Spleen (tissue), 11 donors: Measurements from ENCODE around the gene C11orf65. TPM values are rescaled to one million over a fixed set of nuclear protein-coding genes. Genes with fewer than 3 reads are reported as not detected.
"Not testable (repeated sequence)": the region's sequence is repeated elsewhere in the genome, so short reads cannot be mapped to it uniquely, and the experiment has no call there.

ENCODE experiments used
- DNase-seq: peaks from one replicate; pipeline ENCODE4 v3.0.0-alpha.2; 2020
- H3K27ac ChIP-seq, 8 donors: fragments of 200-600 bp; sonication (generic) in 7 of 8; 1 replicate in 4 of 8; 2 replicates in 4 of 8; pipeline versions ENCODE4 v1.5.0 to v1.8.0; 2016 to 2021; ENCODE audit warnings: inconsistent platforms in 4 of 8, mild to moderate bottlenecking in 4 of 8, moderate library complexity in 1 of 8
- H3K27me3 ChIP-seq, 7 donors: fragments of 200-600 bp; sonication (generic) in 6 of 7; replicated peaks in 1 of 7; 1 replicate in 4 of 7; 2 replicates in 3 of 7; pipeline versions ENCODE4 v1.5.0 to v1.8.0; 2016 to 2021; ENCODE audit warnings: inconsistent platforms in 3 of 7, mild to moderate bottlenecking in 1 of 7
- H3K36me3 ChIP-seq, 6 donors: fragments of 200-600 bp; sonication (generic) in 5 of 6; 1 replicate in 4 of 6; 2 replicates in 2 of 6; pipeline versions ENCODE4 v1.5.0 to v1.8.0; 2016 to 2021; ENCODE audit warnings: inconsistent platforms in 2 of 6
- H3K4me1 ChIP-seq, 6 donors: fragments of 200-600 bp; sonication (generic) in 5 of 6; 1 replicate in 3 of 6; 2 replicates in 3 of 6; pipeline versions ENCODE4 v1.5.0 to v1.8.0; 2016 to 2021; ENCODE audit warnings: inconsistent platforms in 3 of 6
- H3K4me3 ChIP-seq, 8 donors: fragments of 200-600 bp; sonication (generic) in 7 of 8; 1 replicate in 4 of 8; 2 replicates in 4 of 8; pipeline versions ENCODE4 v1.5.0 to v1.8.0; 2016 to 2021; ENCODE audit warnings: inconsistent platforms in 4 of 8, mild to moderate bottlenecking in 4 of 8, moderate library complexity in 2 of 8
- H3K9me3 ChIP-seq, 8 donors: fragments of 200-600 bp; sonication (generic) in 7 of 8; 1 replicate in 4 of 8; 2 replicates in 4 of 8; pipeline versions ENCODE4 v1.5.0 to v1.8.0; 2016 to 2021; ENCODE audit warnings: inconsistent platforms in 4 of 8
- POLR2A ChIP-seq, 3 donors: fragments of 450-650 bp; IDR thresholded peaks; one replicate each; pipeline ENCODE4 v1.5.1; 2017; ENCODE audit warnings: antibody characterized with exemption in 3 of 3, mild to moderate bottlenecking in 1 of 3
- POLR2AphosphoS5 ChIP-seq, 3 donors: sonication (generic); formaldehyde crosslinking; IDR thresholded peaks; one replicate each; pipeline ENCODE4 v1.5.1; 2017; ENCODE audit warnings: antibody characterized with exemption in 3 of 3
- WGBS, 5 donors: extraction: QIAGEN DNeasy Blood & Tissue Kit in 3 of 5; methylation state at CpG; one replicate each; pipeline versions ENCODE4 v1.1.5 to v1.1.7; 2013 to 2018; 5-methylcytosine and 5-hydroxymethylcytosine counted together
- intact Hi-C: fragments of 100-400 bp; cut with DNase I; formaldehyde crosslinking; loops from one replicate; pipeline ENCODE4 v1.15.0; 2023; ENCODE audit warnings: low total_unique reads
- polyA plus RNA-seq, 3 donors: library from polyadenylated mRNA; stranded (reverse); fragments of 200-250 nt; gene quantifications; one replicate each; pipeline ENCODE4 v1.2.1, GENCODE V29; 2013
- total RNA-seq, 7 donors: library from RNA; depleted of rRNA in 3 of 7; stranded (reverse); fragments of >200 nt in 3 of 7; fragmentation: NEBNext Ultra II Directional in 4 of 7; extraction: Animal tissue kit (Norgen Biotek cat#: 25700) in 4 of 7; gene quantifications; one replicate each; pipeline versions ENCODE4 v1.1.0 to v1.2.1, GENCODE V29; 2016 to 2021
- TF ChIP-seq, protein P1 (sequence below), 11 experiments: fragments of 200-600 bp in 7 of 11; fragments of 450-650 bp in 4 of 11; sonication (generic) in 4 of 11; IDR thresholded peaks in 8 of 11; conservative IDR thresholded peaks in 3 of 11; 1 replicate in 7 of 11; 2 replicates in 4 of 11; pipeline versions ENCODE4 v1.4.0 to v1.8.0; 2016 to 2021; ENCODE audit warnings: antibody characterized with exemption in 11 of 11, inconsistent platforms in 4 of 11, mild to moderate bottlenecking in 1 of 11
- donor health status: healthy with polysubstance abuse.
- donor health status: DM: no; HTN: no; CAD: no; lungs with moderate emphysema.
- donor health status: DM: no; HTN: no; CAD: no.
- donor health status: Bipolar disorder and iron deficiency.
- donor health status: healthy.
- donor health status: DM: no; HTN: no; CAD: no.
- donor health status: DM: yes; HTN: yes; CAD: no.

The C11orf65 gene
- total and polyA plus RNA-seq, 10 donors: 0.22 to 1.0 (median 0.59) TPM; not detected in 1

DNA sequence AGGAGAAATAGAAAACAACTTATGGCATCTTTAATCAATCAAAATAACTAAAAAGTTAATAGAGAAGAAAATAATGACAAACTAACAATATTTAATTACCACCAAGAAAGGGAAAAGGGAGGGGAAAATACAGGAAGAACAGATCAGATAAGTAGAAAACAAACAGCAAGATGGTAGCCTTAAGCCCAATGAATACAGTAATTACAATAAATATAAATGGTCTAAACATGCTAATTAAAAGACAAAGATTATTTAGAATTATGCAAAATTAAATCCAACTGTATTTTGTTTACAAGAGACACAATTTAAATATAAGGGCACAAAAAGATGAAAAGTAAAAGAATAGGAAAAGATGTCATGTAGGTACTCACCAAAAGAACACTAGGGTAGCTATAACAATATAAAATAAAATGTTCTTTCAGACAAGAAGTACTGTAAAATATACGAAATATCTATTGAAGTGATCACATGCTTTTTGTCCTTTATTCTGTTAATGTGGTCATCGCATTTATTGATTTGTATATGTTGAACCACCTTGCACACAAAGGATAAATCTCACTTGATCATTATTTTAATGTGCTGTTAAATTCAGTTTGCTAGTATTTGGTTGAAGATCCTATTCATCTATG is 14.0 kb downstream of the C11orf65 start:
- 92 to 100% (median 99%) methylated on average over 2 of the region's 2 CpGs for WGBS, 5 donors
- H3K4me1 ChIP-seq: no peaks in the 10 kb centered on the region
- TF ChIP-seq POLR2AphosphoS5 (IDR thresholded peaks at IDR 0.05) (no peak), POLR2A (IDR thresholded peaks at IDR 0.05) (no peak)
- TF ChIP-seq, protein P1, sequence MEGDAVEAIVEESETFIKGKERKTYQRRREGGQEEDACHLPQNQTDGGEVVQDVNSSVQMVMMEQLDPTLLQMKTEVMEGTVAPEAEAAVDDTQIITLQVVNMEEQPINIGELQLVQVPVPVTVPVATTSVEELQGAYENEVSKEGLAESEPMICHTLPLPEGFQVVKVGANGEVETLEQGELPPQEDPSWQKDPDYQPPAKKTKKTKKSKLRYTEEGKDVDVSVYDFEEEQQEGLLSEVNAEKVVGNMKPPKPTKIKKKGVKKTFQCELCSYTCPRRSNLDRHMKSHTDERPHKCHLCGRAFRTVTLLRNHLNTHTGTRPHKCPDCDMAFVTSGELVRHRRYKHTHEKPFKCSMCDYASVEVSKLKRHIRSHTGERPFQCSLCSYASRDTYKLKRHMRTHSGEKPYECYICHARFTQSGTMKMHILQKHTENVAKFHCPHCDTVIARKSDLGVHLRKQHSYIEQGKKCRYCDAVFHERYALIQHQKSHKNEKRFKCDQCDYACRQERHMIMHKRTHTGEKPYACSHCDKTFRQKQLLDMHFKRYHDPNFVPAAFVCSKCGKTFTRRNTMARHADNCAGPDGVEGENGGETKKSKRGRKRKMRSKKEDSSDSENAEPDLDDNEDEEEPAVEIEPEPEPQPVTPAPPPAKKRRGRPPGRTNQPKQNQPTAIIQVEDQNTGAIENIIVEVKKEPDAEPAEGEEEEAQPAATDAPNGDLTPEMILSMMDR (IDR thresholded peaks at IDR 0.05 in 8 of 11, conservative IDR thresholded peaks at IDR 0.05 in 3 of 11): no peak
- intact Hi-C loops: no loop called here
- DNase-seq: no peak
- no peak overlapping the region for H3K27ac ChIP-seq
- H3K36me3 ChIP-seq: no peaks in the 10 kb centered on the region
- H3K27me3 ChIP-seq: no peaks in the 10 kb centered on the region
- H3K9me3 ChIP-seq: peaks cover 0 to 41% (median 29%) of the 10 kb centered on the region in 8 donors
- no peak overlapping the region for H3K4me3 ChIP-seq

DNA sequence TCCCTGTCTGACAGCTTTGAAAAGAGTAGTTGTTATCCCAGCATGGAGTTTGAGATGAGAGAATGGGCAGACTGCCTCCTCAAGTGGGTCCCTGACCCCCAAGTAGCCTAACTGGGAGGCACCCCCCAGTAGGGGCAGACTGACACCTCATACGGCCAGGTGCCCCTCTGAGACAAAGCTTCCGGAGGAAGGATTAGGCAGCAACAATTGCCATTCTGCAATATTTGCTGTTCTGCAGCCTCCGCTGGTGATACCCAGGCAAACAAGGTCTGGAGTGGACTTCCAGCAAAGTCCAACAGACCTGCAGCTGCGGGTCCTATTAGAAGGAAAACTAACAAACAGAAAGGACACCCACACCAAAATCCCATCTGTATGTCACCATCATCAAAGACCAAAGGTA is 25.9 kb downstream of the C11orf65 start:
- H3K4me1 ChIP-seq, intact Hi-C loops, H3K36me3 ChIP-seq, DNase-seq, H3K27ac ChIP-seq, H3K27me3 ChIP-seq, H3K4me3 ChIP-seq: not testable (repeated sequence)
- 90 to 98% (median 91%) methylated on average over 4 of the region's 4 CpGs for WGBS, 5 donors
- H3K9me3 ChIP-seq: peaks cover 0 to 54% (median 18%) of the 10 kb centered on the region in 8 donors

DNA sequence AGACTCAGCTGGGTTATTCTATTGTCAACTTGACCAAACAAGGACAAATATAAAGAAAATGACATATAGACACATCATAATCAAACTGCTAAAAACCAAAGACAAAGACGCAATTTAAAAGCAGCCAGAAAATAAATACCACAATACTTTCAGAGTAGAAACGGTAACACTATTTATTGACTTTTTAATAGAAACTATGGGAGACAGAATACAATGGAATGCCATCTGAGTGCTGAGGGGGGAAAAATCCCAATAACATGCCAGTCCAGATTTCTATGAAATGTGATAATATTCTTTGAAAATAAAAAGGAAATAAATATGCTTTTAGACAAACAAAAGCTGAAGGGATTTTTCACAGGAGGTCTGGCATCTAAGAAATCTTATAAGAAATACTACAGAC is 30.7 kb downstream of the C11orf65 start:
- no peak for DNase-seq
- H3K4me3 ChIP-seq: no peak overlapping the region
- no peaks in the 10 kb centered on the region for H3K27me3 ChIP-seq
- H3K4me1 ChIP-seq: no peaks in the 10 kb centered on the region
- intact Hi-C loops: no loop called here
- no peaks in the 10 kb centered on the region for H3K36me3 ChIP-seq
- WGBS, 5 donors: 93 to 95% (median 94%) methylated on average over 2 of the region's 2 CpGs
- H3K9me3 ChIP-seq: peaks cover 0 to 29% (median 17%) of the 10 kb centered on the region in 8 donors
- TF ChIP-seq POLR2A (IDR thresholded peaks at IDR 0.05) (no peak), POLR2AphosphoS5 (IDR thresholded peaks at IDR 0.05) (no peak)
- TF ChIP-seq, protein P1 (IDR thresholded peaks at IDR 0.05 in 8 of 11, conservative IDR thresholded peaks at IDR 0.05 in 3 of 11): no peak
- H3K27ac ChIP-seq: no peak overlapping the region

DNA sequence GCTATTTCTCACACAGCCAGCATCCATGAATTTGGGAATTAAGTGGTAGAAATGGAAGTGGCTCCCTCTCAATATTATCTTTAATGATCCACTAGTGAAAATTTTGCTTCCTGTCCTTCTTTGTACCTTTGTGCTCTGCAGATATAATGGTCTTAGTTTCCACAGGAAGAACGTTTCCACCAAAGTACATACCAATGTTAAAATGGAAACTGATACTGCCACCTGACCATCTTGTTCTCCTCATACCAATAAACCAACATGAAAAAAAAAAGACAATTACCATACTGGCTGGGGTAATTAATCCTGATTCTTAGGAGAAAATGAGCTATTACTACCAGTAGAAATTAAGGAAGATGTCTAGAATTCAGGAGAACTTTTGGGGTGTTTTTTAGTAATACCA is 32.3 kb downstream of the C11orf65 start:
- intact Hi-C loops: no loop called here
- no peaks in the 10 kb centered on the region for H3K27me3 ChIP-seq
- H3K4me1 ChIP-seq: no peaks in the 10 kb centered on the region
- no peak overlapping the region for H3K27ac ChIP-seq
- TF ChIP-seq, protein P1 (IDR thresholded peaks at IDR 0.05 in 8 of 11, conservative IDR thresholded peaks at IDR 0.05 in 3 of 11): no peak
- TF ChIP-seq POLR2AphosphoS5 (IDR thresholded peaks at IDR 0.05) (no peak), POLR2A (IDR thresholded peaks at IDR 0.05) (no peak)
- H3K9me3 ChIP-seq: peaks cover 0 to 16% (median 4%) of the 10 kb centered on the region in 8 donors
- H3K36me3 ChIP-seq: no peaks in the 10 kb centered on the region
- DNase-seq: no peak
- no peak overlapping the region for H3K4me3 ChIP-seq
- WGBS, 5 donors: 64 to 74% (median 67%) methylated on average over 1 of the region's 1 CpG
